Memory B cell (primary cell): Measurements from ENCODE around the gene TAF7L.
"Not testable (repeated sequence)": the region's sequence is repeated elsewhere in the genome, so short reads cannot be mapped to it uniquely, and the experiment has no call there.

ENCODE experiments used
- ATAC-seq: fragments of 150-1000 bp; cut with Tn5 transposase; 2 replicates; pipeline ENCODE4 v1.10.0; 2021; ENCODE audit warnings: low read depth, mild to moderate bottlenecking, moderate library complexity
- DNase-seq, 2 donors: peaks; one replicate each; pipeline ENCODE4 v3.0.0; 2022; ENCODE audit warnings: low spot score in 2 of 2
- H3K27ac Mint-ChIP-seq: one replicate; pipeline ENCODE4 v1.8.0; 2022; ENCODE audit warnings: mild to moderate bottlenecking, moderate library complexity, mixed read lengths
- H3K27me3 Mint-ChIP-seq: one replicate; pipeline ENCODE4 v1.8.0; 2022; ENCODE audit warnings: mixed read lengths
- H3K36me3 Mint-ChIP-seq: one replicate; pipeline ENCODE4 v1.8.0; 2022; ENCODE audit warnings: mild to moderate bottlenecking, mixed read lengths
- H3K4me1 Mint-ChIP-seq: one replicate; pipeline ENCODE4 v1.8.0; 2022; ENCODE audit warnings: mixed read lengths
- H3K4me3 Mint-ChIP-seq: one replicate; pipeline ENCODE4 v1.8.0; 2022; ENCODE audit warnings: mild to moderate bottlenecking, moderate library complexity, mixed read lengths
- H3K9me3 Mint-ChIP-seq: one replicate; pipeline ENCODE4 v1.8.0; 2022; ENCODE audit warnings: mixed read lengths

TAF7L gene

GRCh38 chrX:101290957-101291603, at the start of gene TAF7L:
TSS of gene TAF7L (minus strand) at chrX:101291334. CDS start at chrX:101287543, 3,791 bp downstream.
- Mint-ChIP-seq H3K4me1 (no peaks in the 10 kb centered on the region), H3K9me3 (no peaks in the 10 kb centered on the region), H3K36me3 (no peaks in the 10 kb centered on the region), H3K4me3 (no peak within 1 kb of the TSS), H3K27me3 (peaks cover 3% of the 10 kb centered on the region), H3K27ac (no peak within 1 kb of the TSS)
- ATAC-seq = no peak
- DNase-seq = no peak

- H3K27ac Mint-ChIP-seq = no peak overlapping the region
- DNase-seq (no peak), ATAC-seq (no peak)
- H3K9me3 Mint-ChIP-seq = no peaks in the 10 kb centered on the region
- H3K27me3 Mint-ChIP-seq = no peaks in the 10 kb centered on the region
- no peaks in the 10 kb centered on the region for H3K36me3 Mint-ChIP-seq
- H3K4me3 Mint-ChIP-seq = no peak overlapping the region
- no peaks in the 10 kb centered on the region for H3K4me1 Mint-ChIP-seq
Observed at GRCh38 chrX:101337776-101338271, 46.7 kb upstream of the TAF7L start.

GRCh38 chrX:101334310-101334709, 43.2 kb upstream of the TAF7L start:
- not testable (repeated sequence) for DNase-seq, ATAC-seq, H3K36me3 Mint-ChIP-seq, H3K4me1 Mint-ChIP-seq, H3K4me3 Mint-ChIP-seq, H3K9me3 Mint-ChIP-seq, H3K27ac Mint-ChIP-seq, H3K27me3 Mint-ChIP-seq

- H3K4me1 Mint-ChIP-seq, ATAC-seq, H3K27me3 Mint-ChIP-seq, H3K4me3 Mint-ChIP-seq, DNase-seq, H3K27ac Mint-ChIP-seq, H3K36me3 Mint-ChIP-seq, H3K9me3 Mint-ChIP-seq: not testable (repeated sequence)
Observed at GRCh38 chrX:101326600-101326999, 35.5 kb upstream of the TAF7L start.

- H3K4me1 Mint-ChIP-seq = no peaks in the 10 kb centered on the region
- DNase-seq (no peak), ATAC-seq (no peak)
- peaks cover 1% of the 10 kb centered on the region for H3K36me3 Mint-ChIP-seq
- peaks cover 2% of the 10 kb centered on the region for H3K9me3 Mint-ChIP-seq
- no peak overlapping the region for H3K4me3 Mint-ChIP-seq
- no peaks in the 10 kb centered on the region for H3K27me3 Mint-ChIP-seq
- no peak overlapping the region for H3K27ac Mint-ChIP-seq
Observed at GRCh38 chrX:101303790-101304189, 12.7 kb upstream of the TAF7L start.

- not testable (repeated sequence) for H3K9me3 Mint-ChIP-seq, H3K4me3 Mint-ChIP-seq, ATAC-seq, H3K36me3 Mint-ChIP-seq, DNase-seq, H3K4me1 Mint-ChIP-seq, H3K27ac Mint-ChIP-seq, H3K27me3 Mint-ChIP-seq
Observed at GRCh38 chrX:101295603-101296002, 4.5 kb upstream of the TAF7L start.

GRCh38 chrX:101287402-101287801, 3.7 kb downstream of the TAF7L start:
- H3K4me1 Mint-ChIP-seq = no peaks in the 10 kb centered on the region
- no peak overlapping the region for H3K27ac Mint-ChIP-seq
- H3K9me3 Mint-ChIP-seq = no peaks in the 10 kb centered on the region
- no peak overlapping the region for H3K4me3 Mint-ChIP-seq
- DNase-seq (peak; percentile 9 to 15), ATAC-seq (peak; percentile 39)
- H3K27me3 Mint-ChIP-seq = peaks cover 1% of the 10 kb centered on the region
- H3K36me3 Mint-ChIP-seq = no peaks in the 10 kb centered on the region

GRCh38 chrX:101276238-101276637, 14.9 kb downstream of the TAF7L start:
- H3K4me1 Mint-ChIP-seq = no peaks in the 10 kb centered on the region
- H3K4me3 Mint-ChIP-seq = no peak overlapping the region
- ATAC-seq (no peak), DNase-seq (no peak)
- H3K27ac Mint-ChIP-seq = no peak overlapping the region
- H3K27me3 Mint-ChIP-seq = peaks cover 1% of the 10 kb centered on the region
- no peaks in the 10 kb centered on the region for H3K36me3 Mint-ChIP-seq
- H3K9me3 Mint-ChIP-seq = no peaks in the 10 kb centered on the region

GRCh38 chrX:101274198-101274597, 16.9 kb downstream of the TAF7L start:
- Mint-ChIP-seq H3K36me3 (no peaks in the 10 kb centered on the region), H3K4me3 (no peak overlapping the region), H3K4me1 (no peaks in the 10 kb centered on the region), H3K9me3 (no peaks in the 10 kb centered on the region), H3K27me3 (peaks cover 1% of the 10 kb centered on the region), H3K27ac (no peak overlapping the region)
- ATAC-seq (no peak), DNase-seq (no peak)

- Mint-ChIP-seq H3K27me3 (peaks cover 1% of the 10 kb centered on the region), H3K9me3 (no peaks in the 10 kb centered on the region), H3K4me3 (no peak overlapping the region), H3K27ac (no peak overlapping the region), H3K36me3 (no peaks in the 10 kb centered on the region), H3K4me1 (no peaks in the 10 kb centered on the region)
- DNase-seq (no peak), ATAC-seq (no peak)
Observed at GRCh38 chrX:101265869-101266428, 25.2 kb downstream of the TAF7L start.

- no peaks in the 10 kb centered on the region for H3K9me3 Mint-ChIP-seq
- H3K27ac Mint-ChIP-seq = no peak overlapping the region
- ATAC-seq (no peak), DNase-seq (no peak)
- no peaks in the 10 kb centered on the region for H3K4me1 Mint-ChIP-seq
- no peak overlapping the region for H3K4me3 Mint-ChIP-seq
- peaks cover 1% of the 10 kb centered on the region for H3K27me3 Mint-ChIP-seq
- no peaks in the 10 kb centered on the region for H3K36me3 Mint-ChIP-seq
Observed at GRCh38 chrX:101263766-101264165, 27.4 kb downstream of the TAF7L start.

GRCh38 chrX:101262590-101262989, 28.5 kb downstream of the TAF7L start:
- Mint-ChIP-seq H3K4me1 (no peaks in the 10 kb centered on the region), H3K4me3 (no peak overlapping the region), H3K27ac (no peak overlapping the region), H3K9me3 (no peaks in the 10 kb centered on the region), H3K36me3 (no peaks in the 10 kb centered on the region), H3K27me3 (peaks cover 1% of the 10 kb centered on the region)
- no peak for DNase-seq
- ATAC-seq = no peak

- Mint-ChIP-seq H3K36me3 (no peaks in the 10 kb centered on the region), H3K27ac (no peak overlapping the region), H3K9me3 (no peaks in the 10 kb centered on the region), H3K27me3 (no peaks in the 10 kb centered on the region), H3K4me3 (no peak overlapping the region), H3K4me1 (no peaks in the 10 kb centered on the region)
- DNase-seq (no peak), ATAC-seq (no peak)
Observed at GRCh38 chrX:101260435-101260834, 30.7 kb downstream of the TAF7L start.

- Mint-ChIP-seq H3K4me3 (no peak overlapping the region), H3K27me3 (no peaks in the 10 kb centered on the region), H3K27ac (no peak overlapping the region), H3K4me1 (no peaks in the 10 kb centered on the region), H3K9me3 (no peaks in the 10 kb centered on the region), H3K36me3 (no peaks in the 10 kb centered on the region)
- DNase-seq (no peak), ATAC-seq (no peak)
Observed at GRCh38 chrX:101258259-101258581, 32.9 kb downstream of the TAF7L start.
